NCI-H226 (cell line): Measurements from ENCODE around the gene RFTN1.

Experiments used
- DNase-seq: peaks from one replicate; pipeline ENCODE4 v3.0.0-alpha.2; 2015

RFTN1 gene, protein sequence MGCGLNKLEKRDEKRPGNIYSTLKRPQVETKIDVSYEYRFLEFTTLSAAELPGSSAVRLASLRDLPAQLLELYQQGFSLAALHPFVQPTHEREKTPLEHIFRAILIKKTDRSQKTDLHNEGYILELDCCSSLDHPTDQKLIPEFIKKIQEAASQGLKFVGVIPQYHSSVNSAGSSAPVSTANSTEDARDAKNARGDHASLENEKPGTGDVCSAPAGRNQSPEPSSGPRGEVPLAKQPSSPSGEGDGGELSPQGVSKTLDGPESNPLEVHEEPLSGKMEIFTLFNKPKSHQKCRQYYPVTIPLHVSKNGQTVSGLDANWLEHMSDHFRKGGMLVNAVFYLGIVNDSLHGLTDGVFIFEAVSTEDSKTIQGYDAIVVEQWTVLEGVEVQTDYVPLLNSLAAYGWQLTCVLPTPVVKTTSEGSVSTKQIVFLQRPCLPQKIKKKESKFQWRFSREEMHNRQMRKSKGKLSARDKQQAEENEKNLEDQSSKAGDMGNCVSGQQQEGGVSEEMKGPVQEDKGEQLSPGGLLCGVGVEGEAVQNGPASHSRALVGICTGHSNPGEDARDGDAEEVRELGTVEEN

DNA sequence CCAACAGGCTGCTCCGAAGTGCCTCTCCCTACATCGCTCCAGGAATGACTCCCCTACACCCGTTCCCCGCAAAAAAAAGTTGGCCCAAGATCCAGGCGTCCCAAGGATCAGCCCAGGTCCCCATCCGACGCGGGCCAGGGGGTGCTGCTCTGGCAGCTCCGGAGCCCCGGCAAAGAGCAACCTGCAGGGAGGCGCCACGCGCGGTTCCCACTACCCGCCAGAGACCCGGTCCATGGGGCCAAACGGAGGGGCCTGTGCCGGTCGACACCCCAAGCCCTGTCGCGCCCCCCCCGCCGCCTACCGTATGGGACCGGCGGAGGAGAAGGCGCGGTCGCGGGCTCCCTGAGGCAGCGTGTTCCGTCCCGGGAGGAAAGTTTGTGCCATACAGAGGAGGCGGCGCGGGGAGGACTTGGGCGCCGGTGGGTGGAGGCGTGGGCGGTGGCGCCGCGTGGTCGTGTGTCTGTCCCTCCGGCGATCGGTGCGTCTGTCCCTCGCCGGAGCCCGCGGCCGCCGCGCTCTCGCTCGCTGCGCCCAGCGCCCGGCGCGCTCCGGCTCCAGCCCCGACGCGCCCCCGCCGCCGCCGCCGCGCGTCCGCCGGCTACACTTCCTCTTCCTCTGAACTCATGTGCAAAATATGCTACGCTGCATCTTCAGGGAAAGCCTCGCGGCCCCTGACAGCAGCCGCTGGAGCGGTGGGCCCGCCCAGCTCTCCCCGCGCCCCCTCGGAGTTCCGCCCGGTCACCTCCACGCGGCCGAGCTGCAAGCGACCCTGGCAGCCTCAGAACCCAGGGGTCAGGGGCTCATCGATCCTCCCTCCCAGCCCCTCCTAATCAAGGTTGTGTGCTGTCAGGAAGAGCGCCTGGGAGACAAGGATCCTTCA lies at the start of gene RFTN1:
Gene RFTN1 (minus strand): TSS at position 559 of the 880 bp plus-strand sequence. CDS start 19,830 bp downstream, outside the sequence.
- DNase-seq = peak; percentile 77

DNA sequence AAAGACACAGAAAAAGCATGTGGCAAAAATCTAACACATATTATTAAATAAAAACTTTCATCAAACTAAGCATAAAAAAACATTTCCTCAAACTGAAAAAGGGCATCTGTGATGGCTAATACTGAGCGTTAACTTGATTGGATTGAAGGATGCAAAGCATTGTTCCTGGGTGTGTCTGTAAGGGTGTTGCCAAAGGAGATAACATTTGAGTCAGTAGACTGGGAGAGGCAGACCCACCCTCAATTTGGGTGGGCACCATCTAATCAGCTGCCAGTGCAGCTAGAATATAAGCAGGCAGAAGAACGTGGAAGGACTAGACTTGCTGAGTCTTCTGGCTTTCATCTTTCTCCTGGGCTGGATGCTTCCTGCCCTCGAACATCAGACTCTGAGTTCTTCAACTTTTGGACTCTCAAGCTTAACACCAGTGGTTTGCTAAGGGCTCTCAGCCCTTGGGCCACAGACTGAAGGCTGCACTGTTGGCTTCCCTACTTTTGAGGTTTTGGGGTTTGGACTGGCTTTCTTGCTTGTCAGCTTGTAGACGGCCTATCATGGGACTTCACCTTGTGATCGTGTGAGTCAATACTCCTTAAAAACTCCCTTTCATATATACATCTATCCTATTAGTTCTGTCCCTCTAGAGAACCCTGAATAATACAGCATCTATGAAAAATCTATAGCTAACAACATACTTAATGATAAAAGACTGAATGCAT lies 46.3 kb upstream of the RFTN1 start:
- no peak for DNase-seq

DNA sequence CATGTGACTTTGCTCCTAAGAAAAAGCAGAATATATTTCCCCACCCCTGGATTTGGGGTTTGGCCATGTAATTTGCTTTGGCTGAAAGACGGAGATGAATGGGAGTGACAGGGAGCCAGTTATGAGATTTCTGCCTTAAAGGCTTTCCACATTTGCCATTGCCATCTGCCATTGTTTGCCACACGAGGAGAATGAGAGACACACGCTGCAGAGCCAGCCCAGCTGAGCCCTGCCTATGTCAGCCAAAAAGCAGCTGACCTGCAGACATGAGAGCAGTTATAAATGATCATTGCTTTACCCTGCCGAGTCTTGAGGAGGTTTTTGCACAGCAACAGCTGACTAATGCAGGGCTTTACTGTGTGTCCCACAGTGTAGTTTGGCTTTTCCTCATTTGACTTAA lies 40.6 kb upstream of the RFTN1 start:
- no peak for DNase-seq

DNA sequence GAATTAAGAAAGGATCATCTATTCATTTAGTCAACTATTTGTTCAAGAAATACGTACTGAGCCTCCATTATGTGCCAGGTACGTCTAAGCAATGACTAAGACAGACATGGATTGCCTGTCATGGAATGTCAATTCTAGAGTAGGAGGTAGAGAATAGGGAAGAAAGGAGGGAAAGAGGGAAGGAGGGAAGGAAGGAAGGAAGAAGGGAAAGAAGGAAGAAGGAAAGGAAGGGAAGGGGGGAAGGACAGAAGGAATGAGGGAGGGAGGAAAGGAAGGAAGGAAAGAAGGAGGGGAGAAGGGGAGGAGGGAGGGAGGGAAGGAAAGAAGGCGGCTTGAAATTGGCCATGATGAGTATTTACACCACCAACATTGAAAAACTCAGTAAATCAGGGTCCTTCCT lies 39.3 kb upstream of the RFTN1 start:
- no peak for DNase-seq

DNA sequence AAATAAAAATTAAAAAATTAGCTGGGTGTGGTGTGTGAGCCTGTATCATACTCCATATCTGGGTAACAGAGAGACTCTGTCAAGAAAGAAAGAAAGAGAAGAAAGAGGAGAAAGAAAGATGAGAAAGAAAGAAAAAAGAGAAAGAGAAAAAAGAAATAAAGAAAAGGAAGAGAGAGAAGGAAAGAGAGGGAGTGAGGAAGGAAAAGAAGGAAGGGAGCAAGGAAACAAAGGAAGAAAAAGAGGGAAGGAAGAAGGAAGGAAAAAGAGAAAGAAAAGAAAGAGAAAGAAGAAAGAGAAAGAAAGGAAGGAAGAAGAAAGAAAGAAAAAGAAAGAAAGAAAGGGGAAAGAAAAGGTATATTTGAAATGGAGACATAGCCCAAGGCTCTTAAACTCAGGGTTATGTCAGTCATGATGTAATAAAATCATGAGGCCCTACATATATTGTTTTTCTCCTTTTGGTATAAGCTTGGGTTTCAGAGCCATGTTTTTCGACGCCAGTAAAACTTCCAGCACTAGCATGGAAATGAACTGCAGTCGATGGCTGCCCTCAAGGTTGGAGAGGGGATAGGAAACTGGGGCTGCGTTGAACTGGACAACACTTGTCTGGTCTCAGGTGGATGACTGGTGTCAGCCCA lies 38.0 kb upstream of the RFTN1 start:
- no peak for DNase-seq

DNA sequence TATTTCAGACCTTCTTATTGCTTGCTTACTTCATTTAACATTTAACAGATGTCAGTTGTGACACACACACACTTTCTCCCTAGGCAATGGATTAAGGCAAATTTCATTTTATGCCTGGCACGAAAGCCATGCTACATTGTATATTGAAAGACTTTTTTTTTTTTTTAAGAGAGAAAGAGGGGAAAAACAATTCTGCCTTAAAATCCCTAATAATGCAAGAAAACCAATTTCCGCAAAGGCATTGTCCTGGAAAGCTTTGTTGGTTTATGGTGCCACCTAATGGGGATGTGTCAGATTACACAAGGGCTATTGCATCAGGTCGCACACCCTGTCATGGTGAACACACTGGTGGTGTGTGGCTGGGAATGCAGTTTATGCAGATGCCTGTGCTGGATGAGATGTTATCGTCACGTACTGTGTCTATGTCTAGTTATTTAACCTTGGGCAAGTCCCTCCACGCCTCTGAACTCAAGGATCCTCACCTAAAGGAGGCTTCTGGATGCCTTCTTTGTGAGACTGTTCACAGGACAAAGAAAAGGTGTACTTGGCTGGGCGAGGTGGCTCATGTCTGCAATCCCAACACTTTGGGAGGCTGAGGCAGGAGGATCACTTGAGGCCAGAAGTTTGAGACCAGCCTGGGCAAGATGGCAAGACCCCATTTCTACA lies 37.3 kb upstream of the RFTN1 start:
- peak; percentile 57 for DNase-seq

DNA sequence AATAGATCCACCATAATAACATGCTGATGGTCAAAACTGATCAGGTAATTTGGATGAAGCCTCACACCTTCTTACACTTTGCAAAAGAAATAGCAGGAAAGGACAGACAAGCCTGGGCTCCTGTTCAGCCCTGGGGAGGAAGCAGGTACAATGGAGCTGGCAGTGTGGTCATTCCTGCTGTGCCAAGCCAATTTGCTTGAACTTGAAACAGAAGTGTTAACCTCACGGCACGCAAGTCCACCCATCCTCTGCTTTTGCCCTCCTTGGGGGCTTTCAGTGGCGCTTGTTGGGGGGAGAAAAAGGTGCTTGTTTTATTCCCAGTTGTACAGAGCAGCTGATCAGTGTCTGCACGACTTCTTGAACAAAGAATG lies 36.8 kb upstream of the RFTN1 start:
- no peak for DNase-seq

DNA sequence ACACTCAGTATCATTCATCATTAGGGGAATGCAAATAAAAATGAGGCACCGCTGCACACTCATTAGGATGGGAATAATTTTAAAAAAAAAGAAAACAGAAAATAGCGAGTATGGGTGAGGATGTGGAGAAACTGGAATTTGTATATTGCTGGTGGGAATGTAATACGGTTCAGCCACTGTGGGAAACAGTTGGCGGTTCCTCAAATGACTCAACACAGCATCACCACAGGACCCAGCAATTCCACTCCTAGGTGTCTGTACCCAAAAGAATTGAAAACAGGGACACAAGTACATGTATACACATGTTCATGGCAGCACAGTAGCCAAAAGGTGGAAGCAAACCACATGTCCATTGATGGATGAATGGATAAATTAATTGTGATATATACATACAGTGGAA lies 35.2 kb upstream of the RFTN1 start:
- DNase-seq = no peak

DNA sequence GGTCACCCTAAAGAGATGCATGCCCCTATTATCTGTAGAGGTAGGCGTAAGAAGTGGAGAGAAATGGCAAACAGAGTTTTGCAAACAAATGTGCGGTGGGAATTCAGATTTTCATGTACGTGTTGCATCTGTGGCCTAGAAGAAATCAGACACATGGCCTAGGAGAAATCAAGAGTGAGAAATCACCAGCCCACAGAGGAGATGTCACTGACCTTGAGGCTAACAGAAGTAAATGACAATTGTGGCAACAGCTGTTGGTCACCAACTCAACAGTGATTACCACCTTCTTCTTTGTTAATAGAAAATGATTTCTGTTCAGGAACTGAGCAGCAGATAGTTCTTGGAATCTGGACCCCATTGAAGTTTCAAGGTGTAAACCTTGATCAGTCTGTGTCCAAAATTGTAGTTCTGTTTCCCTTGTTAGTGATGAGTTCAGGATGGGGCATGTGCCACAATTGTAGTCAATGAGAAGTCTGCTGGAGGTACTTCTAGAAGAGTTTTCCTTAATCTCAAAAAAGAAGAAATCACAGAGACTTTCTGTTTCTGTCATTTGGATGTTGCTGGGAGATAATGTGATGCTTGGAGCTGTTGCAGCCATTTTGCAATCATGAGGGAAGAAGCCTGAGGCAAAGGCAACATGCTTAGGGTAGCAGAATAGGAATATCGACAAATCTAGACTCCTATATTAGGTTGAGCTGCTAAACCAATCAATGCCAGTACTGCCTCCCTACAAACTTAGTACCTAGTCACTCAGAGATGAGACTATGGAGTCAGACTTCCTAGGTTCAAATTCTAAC lies 34.3 kb upstream of the RFTN1 start:
- no peak for DNase-seq

DNA sequence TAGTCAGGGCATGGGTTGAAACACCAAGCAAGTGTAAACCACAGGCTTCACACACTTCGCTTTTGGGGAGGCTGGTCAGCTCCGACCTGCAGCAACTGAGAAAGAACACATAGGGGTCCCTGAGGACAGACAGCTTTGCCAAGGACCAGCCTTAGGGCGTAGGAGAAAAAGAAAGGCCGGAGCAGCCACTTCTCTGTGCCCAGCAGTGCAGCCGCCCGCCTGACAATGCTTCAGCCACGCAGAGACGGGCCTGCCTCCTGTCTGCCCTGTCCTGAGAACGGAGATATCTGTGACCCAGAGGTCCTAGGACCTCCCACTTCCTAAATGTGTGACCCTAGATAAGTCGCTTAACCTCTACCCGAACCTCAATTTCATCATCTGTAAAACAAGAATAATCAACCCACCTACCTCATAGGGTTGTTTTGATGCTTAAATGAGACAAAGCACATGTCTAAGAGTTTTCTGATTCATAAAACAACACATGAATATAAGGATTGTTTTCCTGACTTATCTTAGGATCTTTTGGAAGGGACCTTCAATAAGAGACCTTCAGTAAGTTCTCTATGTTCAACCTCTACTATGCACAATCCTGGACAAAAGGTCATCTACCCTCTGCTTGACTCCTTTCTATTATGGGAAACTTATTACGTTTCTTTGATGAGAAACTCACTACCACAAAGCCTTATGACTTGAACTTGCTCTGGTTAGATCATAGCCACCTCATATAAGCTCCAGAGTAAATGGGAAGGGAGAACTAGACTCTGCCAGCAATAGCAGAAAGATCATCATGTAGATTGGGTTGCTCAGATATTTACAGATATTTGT lies 32.9 kb upstream of the RFTN1 start:
- no peak for DNase-seq

DNA sequence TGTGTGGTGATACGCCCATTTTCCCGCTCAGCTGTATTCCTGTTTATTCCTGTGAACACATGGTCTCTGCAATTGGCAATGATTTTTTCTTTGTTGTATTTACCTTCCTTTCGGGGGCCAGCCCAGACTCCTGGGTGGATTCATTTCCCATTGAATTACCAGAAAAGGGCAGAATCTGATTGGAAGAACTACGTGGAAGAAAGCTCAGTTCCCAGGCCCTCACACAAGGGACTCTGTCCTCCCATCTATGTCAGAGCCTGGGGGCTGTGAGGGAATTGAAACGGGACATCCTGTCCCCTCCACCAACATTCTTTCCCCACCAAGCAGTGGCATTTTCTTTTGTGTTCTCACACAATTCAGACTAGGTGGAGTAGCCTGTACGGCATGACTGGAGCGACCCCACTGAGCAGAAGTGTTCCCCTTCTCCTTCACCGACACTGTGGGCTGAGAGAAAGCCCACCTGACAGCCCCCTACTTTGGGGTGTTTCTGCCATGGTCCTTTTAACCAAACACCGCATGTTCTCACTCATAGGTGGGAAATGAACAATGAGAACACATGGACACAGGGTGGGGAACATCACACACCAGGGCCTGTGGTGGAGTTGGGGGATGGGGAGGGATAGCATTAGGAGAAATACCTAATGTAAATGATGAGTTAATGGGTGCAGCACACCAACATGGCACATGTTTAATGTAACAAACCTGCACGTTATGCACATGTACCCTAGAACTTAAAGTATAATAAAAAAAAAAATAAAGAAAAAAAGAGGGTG lies 32.1 kb upstream of the RFTN1 start:
- no peak for DNase-seq

DNA sequence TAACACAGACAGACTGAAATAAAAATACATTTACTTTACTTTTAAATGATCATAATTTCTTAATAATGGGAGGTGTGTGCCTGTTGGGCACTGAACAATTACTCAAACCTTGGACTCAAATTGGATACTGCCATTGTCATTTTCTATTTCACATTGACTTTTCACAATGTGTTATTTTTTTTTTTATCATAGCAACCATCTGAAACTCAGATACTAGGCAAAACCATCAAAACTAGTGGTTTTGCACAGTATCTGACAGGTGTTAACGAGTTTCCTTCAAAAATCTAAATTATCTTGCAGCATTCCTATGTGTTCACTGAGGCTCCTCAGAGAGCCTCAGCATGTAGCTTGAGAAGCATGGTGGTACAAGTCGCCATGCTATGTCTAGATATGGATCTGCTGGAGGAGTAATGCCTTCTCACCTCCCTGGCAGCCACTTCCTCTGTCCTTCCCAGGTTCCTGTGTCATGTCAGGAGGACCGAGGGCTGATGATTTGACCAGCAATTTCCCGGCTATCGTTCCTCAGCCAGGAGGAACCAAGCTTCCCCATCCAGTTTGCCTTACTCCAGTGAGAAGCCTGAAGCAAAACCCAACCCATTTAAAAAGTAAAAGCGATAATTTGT lies 29.9 kb upstream of the RFTN1 start:
- no peak for DNase-seq

DNA sequence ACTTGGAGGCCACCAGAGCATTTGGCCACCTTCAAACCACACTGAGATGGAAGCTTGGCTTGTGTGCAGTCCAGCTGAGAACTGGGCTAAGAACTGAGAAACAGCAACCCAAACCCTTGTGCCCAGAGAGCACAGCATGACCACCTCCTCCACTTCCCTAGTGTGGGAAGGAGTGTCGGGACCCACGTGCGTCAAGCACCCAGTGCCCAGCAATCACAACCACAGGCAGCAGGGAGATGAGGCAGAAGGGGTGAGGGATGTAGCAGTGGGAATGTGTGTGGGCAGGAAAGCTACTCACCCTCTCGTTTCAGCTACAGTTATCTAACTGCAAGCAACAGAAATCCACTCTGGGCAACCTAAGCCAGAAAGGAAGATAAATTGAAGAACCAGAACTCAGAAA lies 25.0 kb upstream of the RFTN1 start:
- peak; percentile 2 for DNase-seq

DNA sequence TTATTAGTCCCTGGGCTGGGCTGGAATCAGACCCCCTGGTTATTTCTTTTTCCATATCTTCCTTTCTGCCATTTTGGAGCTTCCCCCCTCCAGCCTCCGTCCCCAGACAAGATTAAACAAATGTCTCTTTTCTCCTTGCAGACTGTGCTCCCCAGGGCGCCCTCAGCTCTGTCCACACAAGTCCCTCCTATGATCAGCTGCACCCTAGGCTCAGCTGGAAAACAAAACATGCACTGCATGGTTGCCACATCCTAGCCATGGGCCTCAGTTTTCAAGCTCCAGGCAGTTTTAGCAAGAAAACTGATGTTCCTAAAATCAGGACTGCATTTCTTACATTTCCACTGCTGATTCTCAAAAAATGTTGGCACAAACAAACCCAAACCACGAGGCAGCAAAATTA lies 23.5 kb upstream of the RFTN1 start:
- DNase-seq = no peak

DNA sequence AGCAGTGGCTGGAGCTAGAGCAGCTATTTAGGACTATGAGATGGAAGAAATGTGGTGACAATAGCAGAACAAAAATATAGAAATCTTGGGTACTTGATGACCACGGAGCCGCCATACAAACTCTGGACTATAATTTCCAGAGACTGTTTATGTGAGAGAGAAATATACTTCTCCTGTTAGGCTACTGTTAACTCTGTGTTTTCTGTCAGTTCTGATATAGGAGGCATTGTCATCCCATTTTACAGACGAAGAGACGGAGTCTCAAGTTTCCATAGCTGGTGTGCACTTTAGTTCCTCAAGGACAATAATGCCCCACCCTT lies 22.8 kb upstream of the RFTN1 start:
- no peak for DNase-seq

DNA sequence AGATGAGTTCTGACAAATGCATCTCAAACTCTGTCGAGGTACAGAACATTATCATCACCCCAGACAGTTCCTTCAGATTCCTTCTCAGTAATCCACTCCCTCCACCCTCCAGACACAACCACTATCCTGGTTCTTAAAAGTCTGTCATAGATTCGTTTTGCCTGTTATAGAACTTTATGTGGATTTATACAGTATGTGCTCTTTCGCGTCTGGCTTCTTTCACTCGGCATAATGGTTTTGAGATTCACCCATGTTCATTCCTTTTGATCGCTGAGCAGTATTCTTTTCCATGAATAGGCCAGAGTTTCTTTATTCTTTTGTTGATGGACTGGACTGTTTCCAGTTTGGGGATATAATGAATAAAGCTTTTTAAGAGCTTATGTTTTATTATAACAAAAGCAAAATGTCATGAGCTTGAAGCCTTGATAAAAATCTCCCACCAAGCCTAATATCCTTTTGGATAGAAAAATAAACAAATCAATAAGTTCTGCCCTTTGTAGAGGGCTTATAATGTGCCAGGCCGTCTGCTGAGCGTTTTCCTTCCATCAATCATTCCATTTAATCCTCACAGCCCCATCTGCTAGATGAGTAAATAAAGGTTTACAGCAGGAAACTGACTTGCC lies 21.3 kb upstream of the RFTN1 start:
- DNase-seq = no peak

DNA sequence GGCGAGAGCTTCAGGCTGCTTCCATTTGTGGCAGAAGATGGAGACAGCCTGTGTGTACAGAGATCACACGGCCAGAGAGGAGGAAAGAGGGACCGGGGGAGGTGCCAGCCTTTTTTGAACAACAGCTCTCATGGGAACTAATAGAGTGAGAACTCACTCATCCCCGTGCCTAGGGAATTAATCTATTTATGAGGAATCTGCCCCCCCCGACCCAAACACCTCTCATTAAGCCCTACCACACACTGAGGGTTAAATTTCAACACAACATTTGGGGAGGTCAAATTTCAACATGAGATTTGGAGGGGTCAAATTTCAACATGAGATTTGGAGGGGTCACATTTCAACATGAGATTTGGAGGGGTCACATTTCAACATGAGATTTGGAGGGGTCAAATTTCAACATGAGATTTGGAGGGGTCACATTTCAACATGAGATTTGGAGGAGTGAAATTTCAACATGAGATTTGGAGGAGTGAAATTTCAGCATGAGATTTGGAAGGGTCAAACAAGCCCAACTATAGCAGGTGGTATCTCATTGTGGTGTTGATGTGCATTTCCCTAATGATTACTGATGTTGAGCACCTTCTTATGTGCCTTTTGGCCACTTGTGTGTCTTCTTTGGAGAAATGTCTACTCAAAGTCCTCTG lies 20.6 kb upstream of the RFTN1 start:
- no peak for DNase-seq

DNA sequence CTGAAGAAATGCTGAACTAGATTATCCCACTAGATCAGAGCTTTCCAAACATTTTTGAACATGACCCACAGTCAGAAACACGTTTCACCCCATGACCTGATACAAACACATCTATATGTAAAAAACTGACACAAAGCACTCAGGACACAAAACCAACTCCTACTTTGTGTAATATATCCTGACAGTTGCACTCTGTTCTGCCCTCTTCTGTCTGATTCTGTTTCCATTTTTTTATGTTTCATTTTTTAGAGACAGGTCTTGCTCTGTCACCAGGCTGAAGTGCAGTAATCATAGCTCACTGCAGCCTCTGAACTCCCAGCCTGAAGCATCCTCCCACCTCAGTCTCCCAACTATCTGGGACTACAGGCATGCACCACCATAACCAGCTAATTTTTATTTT lies 15.8 kb upstream of the RFTN1 start:
- DNase-seq = no peak
